HAP-1 (cell line): ENCODE results near the gene TXNIP.
A peak's percentile ranks its signal among the peaks of the same experiment; 100 is the strongest.

Source experiments
- DNase-seq, 2 experiments: peaks; one replicate each; pipeline ENCODE4 v3.0.0-alpha.2; 2016 to 2020; ENCODE audit warnings: low spot score in 2 of 2
- H3K27me3 ChIP-seq: fragments of 250-450 bp; sonication (Bioruptor Pico); 2 replicates; pipeline ENCODE4 v1.5.1; 2020; ENCODE audit warnings: low read depth, mild to moderate bottlenecking, moderate library complexity
- H3K36me3 ChIP-seq: fragments of 250-450 bp; sonication (Bioruptor Pico); replicated peaks from 2 replicates; pipeline ENCODE4 v1.5.1; 2020; ENCODE audit warnings: mild to moderate bottlenecking
- H3K4me1 ChIP-seq: fragments of 250-450 bp; sonication (Bioruptor Pico); 2 replicates; pipeline ENCODE4 v1.5.1; 2020; ENCODE audit warnings: mild to moderate bottlenecking
- H3K4me3 ChIP-seq: fragments of 250-450 bp; sonication (Bioruptor Pico); 2 replicates; pipeline ENCODE4 v1.5.1; 2020; ENCODE audit warnings: mild to moderate bottlenecking, moderate library complexity
- H3K9me3 ChIP-seq: fragments of 250-450 bp; sonication (Bioruptor Pico); 2 replicates; pipeline ENCODE4 v1.5.1; 2020; ENCODE audit warnings: mild to moderate bottlenecking, moderate library complexity
- in situ Hi-C: fragments of 300-500 bp; cut with MboI; formaldehyde crosslinking; loops from 3 replicates; pipeline ENCODE4 v1.14.3; 2020; ENCODE audit warnings: low sequenced_read_pairs, inconsistent platforms, mixed read lengths

The TXNIP gene

DNA sequence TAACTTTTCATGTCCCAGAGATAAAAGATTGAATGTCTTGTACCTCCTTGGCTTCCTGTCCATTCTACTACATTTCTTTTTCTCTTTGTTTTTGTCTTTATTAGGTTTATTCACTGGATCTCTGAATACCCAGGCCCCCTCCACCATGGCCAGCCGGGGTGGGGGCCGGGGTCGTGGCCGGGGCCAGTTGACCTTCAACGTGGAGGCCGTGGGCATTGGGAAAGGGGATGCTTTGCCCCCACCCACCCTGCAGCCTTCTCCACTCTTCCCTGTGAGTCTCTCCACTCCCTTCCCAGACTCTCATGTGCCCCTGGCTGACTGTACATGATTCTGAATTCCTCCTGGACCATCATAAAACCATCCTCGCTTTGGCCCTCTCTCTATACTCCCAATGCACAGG, 21.7 kb downstream of the TXNIP start:
- Histone ChIP-seq H3K9me3 (no peaks in the 10 kb centered on the region), H3K36me3 (0 out of 2 replicates have a peak, but pooled peaks cover 4% of the 10 kb centered on the region), H3K4me3 (no peak overlapping the region), H3K4me1 (peaks cover 12% of the 10 kb centered on the region), H3K27me3 (no peaks in the 10 kb centered on the region)
- DNase-seq, result no peak
- in situ Hi-C loops, result loop anchor here (5.0 kb wide), 2 partner anchors 38 to 77 kb away; no protein-coding TSS in a partner anchor

DNA sequence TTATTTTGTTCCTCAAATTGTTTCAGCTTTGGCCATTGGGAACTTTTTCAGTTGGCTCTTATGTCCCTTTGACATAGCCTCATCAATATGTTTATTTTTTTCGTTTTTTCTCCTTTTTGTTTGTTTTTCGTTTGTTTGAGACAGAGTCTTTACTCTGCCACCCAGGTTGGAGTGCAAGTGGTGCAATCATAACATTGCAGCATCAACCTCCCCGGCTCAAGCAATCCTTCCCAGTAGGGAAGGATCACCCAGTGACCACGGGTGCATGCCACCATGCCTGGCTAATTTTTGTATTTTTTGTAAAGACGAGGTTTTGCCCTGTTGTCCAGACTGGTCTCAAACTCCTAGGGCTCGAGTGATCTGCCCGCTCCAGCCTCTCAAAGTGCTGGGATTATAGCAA, 23.8 kb downstream of the TXNIP start:
- no peak for DNase-seq
- Histone ChIP-seq H3K4me3 (no peak overlapping the region), H3K9me3 (no peaks in the 10 kb centered on the region), H3K27me3 (no peaks in the 10 kb centered on the region), H3K4me1 (no peaks in the 10 kb centered on the region), H3K36me3 (no peaks in the 10 kb centered on the region)
- in situ Hi-C loops, result loop anchor here (5.0 kb wide), 1 partner anchor 75 kb away; no protein-coding TSS in a partner anchor

DNA sequence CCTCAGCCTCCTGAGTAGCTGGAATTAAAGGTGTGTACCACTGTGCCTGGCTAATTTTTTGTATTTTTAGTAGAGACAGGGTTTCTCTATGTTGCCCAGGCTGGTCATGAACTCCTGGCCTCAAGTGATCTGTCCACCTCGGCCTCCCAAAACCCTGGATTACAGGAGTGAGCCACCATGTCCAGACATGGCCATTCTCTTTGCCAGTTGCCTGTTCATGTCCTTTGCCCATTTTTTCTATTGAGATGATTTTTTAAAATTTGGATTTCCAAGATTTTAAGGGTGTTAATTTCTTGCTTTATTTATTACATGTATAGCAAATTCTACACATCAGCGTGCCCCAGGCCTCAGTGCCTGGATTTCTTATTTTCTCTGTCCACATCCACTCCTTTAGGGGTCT, 29.1 kb downstream of the TXNIP start:
- Histone ChIP-seq H3K36me3 (no peaks in the 10 kb centered on the region), H3K4me3 (no peak overlapping the region), H3K9me3 (no peaks in the 10 kb centered on the region), H3K27me3 (no peaks in the 10 kb centered on the region), H3K4me1 (peaks cover 15% of the 10 kb centered on the region)
- DNase-seq, result no peak
- in situ Hi-C loops, result no loop called here

DNA sequence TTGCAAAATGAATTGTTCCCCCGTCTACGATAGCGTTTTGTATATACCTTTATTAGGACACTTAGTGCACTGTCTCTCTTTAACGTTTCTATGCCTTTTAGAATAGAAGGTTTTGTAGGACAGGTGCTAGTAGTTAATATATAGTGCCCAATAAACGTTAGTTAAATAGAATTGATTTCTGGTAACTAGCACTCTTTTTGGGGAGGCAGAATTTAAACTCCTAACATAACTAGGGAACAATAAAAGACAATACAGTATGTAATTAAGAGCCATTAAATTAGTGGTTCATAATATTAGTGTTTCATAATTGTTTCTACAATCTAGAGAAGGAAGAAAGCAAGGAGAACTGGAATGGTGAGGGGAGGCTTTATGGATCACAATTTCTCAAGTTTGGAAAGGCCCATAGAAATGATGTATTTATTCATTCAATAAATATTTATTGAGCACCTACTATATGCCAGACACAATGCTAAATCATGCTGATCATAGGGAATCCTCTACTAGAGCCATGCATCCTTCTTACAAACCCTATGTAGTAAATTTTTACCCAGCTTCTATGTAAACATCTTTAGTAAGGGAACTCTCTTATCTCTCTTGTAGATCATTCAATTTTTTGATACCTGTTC, 31.1 kb downstream of the TXNIP start:
- Histone ChIP-seq H3K9me3 (no peaks in the 10 kb centered on the region), H3K4me3 (peak overlapping the region; percentile 44), H3K27me3 (no peaks in the 10 kb centered on the region), H3K36me3 (no peaks in the 10 kb centered on the region), H3K4me1 (peaks cover 29% of the 10 kb centered on the region)
- in situ Hi-C loops, result no loop called here
- no peak for DNase-seq

- Histone ChIP-seq H3K36me3 (no peaks in the 10 kb centered on the region), H3K27me3 (no peaks in the 10 kb centered on the region), H3K9me3 (no peaks in the 10 kb centered on the region), H3K4me1 (peaks cover 29% of the 10 kb centered on the region), H3K4me3 (peak within 1 kb of the TSS; percentile 44)
- DNase-seq, result peak; percentile 92 to 95
- in situ Hi-C loops, result loop anchor here (5.0 kb wide), 1 partner anchor 37 kb away; the partner anchor contains the start of gene RBM8A
Measured at GRCh38 chr1:145964328-145965118, 31.9 kb downstream of the TXNIP start, which contains the start of the genes ANKRD34A and POLR3GL. Gene ANKRD34A, minus strand, starts transcription at chr1:145964575. Its CDS starts 2,816 bp downstream, at chr1:145961759. Gene POLR3GL, plus strand, starts transcription at chr1:145964690. Its CDS starts 10,176 bp downstream, at chr1:145974866.

DNA sequence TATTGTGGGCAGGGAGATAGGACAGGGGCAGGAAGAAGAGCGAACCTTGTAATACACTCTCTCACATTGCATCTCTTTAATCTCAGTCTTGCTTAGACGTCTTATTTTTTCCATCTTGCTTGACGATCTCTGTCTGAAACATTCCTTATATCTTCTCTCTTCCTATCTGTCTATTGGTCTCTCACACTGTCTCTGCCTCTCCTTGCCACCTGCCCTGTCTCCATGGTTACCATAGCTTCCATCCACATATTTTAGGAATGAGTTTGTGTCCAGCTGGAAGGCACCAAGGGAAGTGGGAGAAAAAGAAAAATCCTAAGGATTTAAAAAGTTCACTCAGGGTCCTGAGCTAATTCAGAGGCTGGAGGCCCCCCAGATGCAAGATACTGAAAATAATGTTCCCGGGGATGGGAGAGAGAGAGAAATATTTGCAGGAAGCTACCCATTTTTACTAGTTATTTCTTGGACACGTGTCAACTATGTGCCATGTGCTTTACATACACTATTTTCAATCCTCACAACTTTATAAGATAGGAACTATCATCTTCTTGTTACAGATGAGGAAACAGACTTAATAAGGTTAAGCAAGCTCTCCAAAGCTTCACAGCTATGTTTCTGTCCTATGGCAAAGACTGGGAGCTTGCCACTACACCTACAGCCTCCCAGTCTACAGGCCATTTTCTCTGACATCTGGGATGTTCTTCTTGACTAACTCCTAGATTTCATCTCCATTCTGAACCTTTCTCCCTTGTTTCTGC, 32.9 kb downstream of the TXNIP start:
- H3K27me3 ChIP-seq, result no peaks in the 10 kb centered on the region
- in situ Hi-C loops, result loop anchor here (5.0 kb wide), 1 partner anchor 36 kb away; the partner anchor contains the start of gene RBM8A
- no peaks in the 10 kb centered on the region for H3K36me3 ChIP-seq
- no peaks in the 10 kb centered on the region for H3K9me3 ChIP-seq
- H3K4me1 ChIP-seq, result peaks cover 31% of the 10 kb centered on the region
- H3K4me3 ChIP-seq, result peak overlapping the region; percentile 44
- no peak for DNase-seq

DNA sequence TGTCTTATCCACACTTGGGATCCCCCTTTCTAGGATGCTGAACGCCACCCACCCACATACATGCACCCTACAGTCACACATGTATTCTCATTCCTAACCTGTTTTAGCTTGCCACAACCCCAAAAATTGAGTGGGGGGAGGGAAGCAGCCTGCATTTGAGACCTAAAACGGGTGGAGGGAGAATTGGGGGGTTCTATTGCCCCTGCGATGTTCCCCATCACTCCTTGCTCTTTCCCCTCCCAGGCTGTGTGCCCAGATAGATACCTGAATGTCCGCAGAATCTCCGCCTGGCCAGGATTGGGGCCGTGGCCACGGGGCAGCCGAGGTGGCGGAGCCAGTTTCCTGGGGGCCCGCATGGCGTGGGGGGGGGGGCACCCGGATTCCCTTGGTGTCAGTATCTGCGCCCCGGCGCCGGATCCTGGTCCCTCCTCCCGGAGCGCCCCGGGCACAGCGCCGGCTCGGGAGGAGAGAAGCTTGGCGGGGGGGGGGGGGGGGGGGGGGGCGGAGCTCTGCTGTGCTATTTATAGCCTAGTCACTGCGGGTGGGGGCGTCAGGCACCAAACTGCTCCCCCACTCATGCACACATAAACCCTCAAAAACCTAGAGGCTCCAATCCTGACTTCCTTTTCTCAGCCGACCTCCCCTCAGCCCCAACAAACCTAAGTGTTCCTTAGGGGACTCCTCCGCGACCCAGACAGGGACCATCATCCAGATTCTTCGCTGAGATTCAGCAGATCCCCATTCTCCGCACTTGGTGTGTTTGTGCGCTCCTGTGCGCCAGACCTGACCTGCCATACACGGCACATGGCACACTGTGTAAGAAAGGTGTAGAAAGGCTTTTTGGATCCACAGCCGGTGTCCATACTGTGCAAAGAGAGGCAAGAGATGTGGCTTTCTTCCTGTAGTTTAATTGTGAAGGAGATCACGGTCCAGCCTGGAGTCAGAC, 33.9 kb downstream of the TXNIP start:
- H3K4me1 ChIP-seq, result peaks cover 36% of the 10 kb centered on the region
- no peaks in the 10 kb centered on the region for H3K27me3 ChIP-seq
- in situ Hi-C loops, result loop anchor here (5.0 kb wide), 1 partner anchor 35 kb away; the partner anchor contains the start of gene RBM8A
- no peaks in the 10 kb centered on the region for H3K9me3 ChIP-seq
- peak in 1 of 2 experiments; percentile 35 for DNase-seq
- H3K36me3 ChIP-seq, result no peaks in the 10 kb centered on the region
- peak overlapping the region; percentile 27 for H3K4me3 ChIP-seq

GRCh38 chr1:145961425-145962156, 34.8 kb downstream of the TXNIP start:
- peak overlapping the region; percentile 27 for H3K4me3 ChIP-seq
- in situ Hi-C loops, result loop anchor here (5.0 kb wide), 1 partner anchor 34 kb away; the partner anchor contains the start of gene RBM8A
- no peaks in the 10 kb centered on the region for H3K9me3 ChIP-seq
- H3K27me3 ChIP-seq, result no peaks in the 10 kb centered on the region
- peaks cover 39% of the 10 kb centered on the region for H3K4me1 ChIP-seq
- H3K36me3 ChIP-seq, result no peaks in the 10 kb centered on the region
- peak in 1 of 2 experiments; percentile 58 for DNase-seq

- Histone ChIP-seq H3K4me3 (peak overlapping the region; percentile 48), H3K4me1 (peaks cover 45% of the 10 kb centered on the region)
- DNase-seq, result no peak
Measured at GRCh38 chr1:145961109-145961424, 35.3 kb downstream of the TXNIP start.

GRCh38 chr1:145960468-145961108, 35.8 kb downstream of the TXNIP start:
- Histone ChIP-seq H3K9me3 (no peaks in the 10 kb centered on the region), H3K27me3 (no peaks in the 10 kb centered on the region), H3K36me3 (no peaks in the 10 kb centered on the region), H3K4me3 (peak overlapping the region; percentile 48), H3K4me1 (peaks cover 46% of the 10 kb centered on the region)
- in situ Hi-C loops, result loop anchor here (5.0 kb wide), 1 partner anchor 33 kb away; the partner anchor contains the start of gene RBM8A
- peak; percentile 71 to 92 for DNase-seq

More at GRCh38 chr1:145961109-145961424, 35.3 kb downstream of the TXNIP start:
- no peaks in the 10 kb centered on the region for H3K36me3 ChIP-seq
- H3K9me3 ChIP-seq, result no peaks in the 10 kb centered on the region
- in situ Hi-C loops, result loop anchor here (5.0 kb wide), 1 partner anchor 34 kb away; the partner anchor contains the start of gene RBM8A
- H3K27me3 ChIP-seq, result no peaks in the 10 kb centered on the region

DNA sequence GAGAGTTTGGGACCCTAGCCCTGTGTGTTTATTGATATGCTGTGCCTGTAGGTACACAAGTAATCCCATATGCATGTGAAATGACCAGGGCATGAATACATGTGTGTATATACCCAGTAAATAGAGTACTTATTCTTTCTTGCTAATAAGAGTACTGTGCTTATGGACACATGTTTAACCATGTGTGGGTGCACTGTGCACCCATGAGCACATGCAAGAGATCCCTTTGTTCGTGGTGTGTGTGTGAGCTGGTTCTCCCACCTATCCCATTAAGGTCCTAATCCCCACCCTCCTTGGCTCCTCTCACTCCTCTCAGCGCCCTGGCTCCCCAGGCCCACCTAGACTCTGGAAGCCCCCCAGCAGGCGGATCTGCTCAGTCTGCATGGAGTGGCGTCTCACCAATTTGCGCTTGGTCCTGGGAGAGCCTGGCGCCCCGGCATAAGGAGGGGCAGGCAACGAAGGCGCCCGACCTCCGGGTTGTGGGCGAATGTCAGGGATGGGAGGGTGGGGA, 36.4 kb downstream of the TXNIP start:
- Histone ChIP-seq H3K27me3 (no peaks in the 10 kb centered on the region), H3K4me3 (peak overlapping the region; percentile 48), H3K9me3 (no peaks in the 10 kb centered on the region), H3K4me1 (peaks cover 46% of the 10 kb centered on the region), H3K36me3 (no peaks in the 10 kb centered on the region)
- DNase-seq, result no peak
- in situ Hi-C loops, result loop anchor here (5.0 kb wide), 1 partner anchor 33 kb away; the partner anchor contains the start of gene RBM8A
